MCF 10A (cell line): ENCODE measurements around the gene KPNA3. TPM values are rescaled to one million over a fixed set of nuclear protein-coding genes. Genes with fewer than 3 reads are reported as not detected.
A peak's percentile ranks its signal among the peaks of the same experiment; 100 is the strongest.

Experiments used
- BruUV-seq: library from RNA; stranded (reverse); fragments of 400-500 nt; replicated peaks from 2 replicates; lab custom pipeline; 2021; lab: Mats Ljungman, UMichigan
- CTCF ChIA-PET: fragments of 300-600 bp; sonication (Branson Sonifier 250); formaldehyde crosslinking; extraction: SDS; loops from one replicate; lab custom pipeline; 2021; ENCODE audit warnings: antibody characterized with exemption, inconsistent platforms; lab: Yijun Ruan, JAX
- POLR2A ChIA-PET: fragments of 300-600, 350-650 bp; sonication (Branson Sonifier 250); formaldehyde crosslinking; extraction: SDS; loops from one replicate; lab custom pipeline; 2020; ENCODE audit warnings: antibody characterized with exemption, inconsistent platforms; lab: Yijun Ruan, JAX
- DNase-seq: peaks from one replicate; pipeline ENCODE4 v3.0.0-alpha.2; 2018; ENCODE audit not compliant: unreplicated experiment
- H3K27ac Mint-ChIP-seq: one replicate; pipeline ENCODE4 v1.8.0; 2022; ENCODE audit warnings: mild to moderate bottlenecking, low read depth, mixed read lengths; ENCODE audit not compliant: unreplicated experiment
- H3K27me3 Mint-ChIP-seq: one replicate; pipeline ENCODE4 v1.8.0; 2022; ENCODE audit warnings: mixed read lengths; ENCODE audit not compliant: insufficient read depth, unreplicated experiment
- H3K36me3 Mint-ChIP-seq: one replicate; pipeline ENCODE4 v1.8.0; 2022; ENCODE audit warnings: mild to moderate bottlenecking, moderate library complexity, mixed read lengths; ENCODE audit not compliant: insufficient read depth, unreplicated experiment
- H3K4me1 Mint-ChIP-seq: one replicate; pipeline ENCODE4 v1.8.0; 2022; ENCODE audit warnings: mixed read lengths; ENCODE audit not compliant: insufficient read depth, unreplicated experiment
- H3K4me3 Mint-ChIP-seq: one replicate; pipeline ENCODE4 v1.8.0; 2022; ENCODE audit warnings: mild to moderate bottlenecking, moderate library complexity, mixed read lengths; ENCODE audit not compliant: unreplicated experiment
- H3K9me3 Mint-ChIP-seq: one replicate; pipeline ENCODE4 v1.8.0; 2022; ENCODE audit warnings: mixed read lengths; ENCODE audit not compliant: unreplicated experiment
- intact Hi-C: fragments of 100-400 bp; cut with micrococcal nuclease; formaldehyde crosslinking; loops from 2 replicates; pipeline ENCODE4 v1.14.1; 2022
- total RNA-seq: library from RNA; stranded (reverse); gene quantifications from 2 replicates; pipeline ENCODE4 v1.2.3, GENCODE V29; 2022
- TF ChIP-seq, protein P1 (sequence below): fragments of 200-600 bp; IDR thresholded peaks from one replicate; pipeline ENCODE4 v1.8.0; 2022; ENCODE audit warnings: antibody characterized with exemption, mild to moderate bottlenecking; ENCODE audit not compliant: unreplicated experiment

The KPNA3 gene
- total RNA-seq, 1 experiment from 2014 or later, result 40.6 TPM

DNA sequence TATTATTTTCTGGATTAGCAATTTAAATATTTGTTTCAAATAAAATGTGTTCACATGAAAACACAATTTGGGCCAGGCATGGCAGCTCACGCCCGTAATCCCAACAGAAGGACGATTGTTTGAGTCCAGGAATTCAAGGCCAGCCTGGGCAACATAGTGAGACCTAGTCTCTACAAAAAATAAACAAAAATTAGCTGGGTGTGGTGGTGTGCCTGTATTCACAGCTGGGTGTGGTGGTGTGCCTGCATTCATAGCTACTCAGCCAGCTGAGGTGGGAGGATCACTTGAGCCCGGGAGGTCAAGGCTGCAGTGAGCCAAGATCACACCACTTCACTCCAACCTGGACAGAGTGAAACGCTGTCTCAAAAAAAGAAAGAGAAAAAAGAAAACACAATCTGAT is 46.4 kb downstream of the KPNA3 start:
- no peaks in the 10 kb centered on the region for H3K27me3 Mint-ChIP-seq

DNA sequence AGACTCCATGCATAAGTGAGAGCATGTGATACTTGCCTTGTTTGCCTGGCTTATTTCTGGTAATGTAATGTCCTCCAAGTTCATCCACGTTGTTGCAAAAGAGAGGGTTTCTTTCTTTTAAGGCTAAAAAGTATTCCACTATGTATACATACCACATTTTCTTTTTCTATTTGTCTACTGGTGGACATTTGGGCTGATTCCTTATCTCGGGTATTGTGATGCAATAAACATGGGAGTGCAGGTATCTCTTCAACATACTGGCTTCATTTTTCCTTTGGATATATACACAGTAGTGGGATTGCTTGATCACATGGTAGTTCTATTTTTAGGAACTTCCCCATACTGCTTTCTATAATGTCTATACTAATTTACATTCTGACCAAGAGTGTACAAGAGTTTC is 51.6 kb downstream of the KPNA3 start:
- TF ChIP-seq, protein P1, sequence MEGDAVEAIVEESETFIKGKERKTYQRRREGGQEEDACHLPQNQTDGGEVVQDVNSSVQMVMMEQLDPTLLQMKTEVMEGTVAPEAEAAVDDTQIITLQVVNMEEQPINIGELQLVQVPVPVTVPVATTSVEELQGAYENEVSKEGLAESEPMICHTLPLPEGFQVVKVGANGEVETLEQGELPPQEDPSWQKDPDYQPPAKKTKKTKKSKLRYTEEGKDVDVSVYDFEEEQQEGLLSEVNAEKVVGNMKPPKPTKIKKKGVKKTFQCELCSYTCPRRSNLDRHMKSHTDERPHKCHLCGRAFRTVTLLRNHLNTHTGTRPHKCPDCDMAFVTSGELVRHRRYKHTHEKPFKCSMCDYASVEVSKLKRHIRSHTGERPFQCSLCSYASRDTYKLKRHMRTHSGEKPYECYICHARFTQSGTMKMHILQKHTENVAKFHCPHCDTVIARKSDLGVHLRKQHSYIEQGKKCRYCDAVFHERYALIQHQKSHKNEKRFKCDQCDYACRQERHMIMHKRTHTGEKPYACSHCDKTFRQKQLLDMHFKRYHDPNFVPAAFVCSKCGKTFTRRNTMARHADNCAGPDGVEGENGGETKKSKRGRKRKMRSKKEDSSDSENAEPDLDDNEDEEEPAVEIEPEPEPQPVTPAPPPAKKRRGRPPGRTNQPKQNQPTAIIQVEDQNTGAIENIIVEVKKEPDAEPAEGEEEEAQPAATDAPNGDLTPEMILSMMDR, result no peak
- ChIA-PET CTCF (interaction anchor here (0.7 kb wide), 1 partner anchor 68 kb away, joined by 3 read pairs; no protein-coding TSS in a partner anchor), POLR2A (no interaction called here)
- Mint-ChIP-seq H3K9me3 (no peaks in the 10 kb centered on the region), H3K4me1 (no peaks in the 10 kb centered on the region), H3K27me3 (no peaks in the 10 kb centered on the region), H3K36me3 (peaks cover 37% of the 10 kb centered on the region), H3K4me3 (no peak overlapping the region), H3K27ac (no peak overlapping the region)
- intact Hi-C loops, result no loop called here
- no TSS peak for BruUV-seq
- DNase-seq, result no peak

More for the DNA sequence above, 46.4 kb downstream of the KPNA3 start:
- DNase-seq, result no peak
- intact Hi-C loops, result no loop called here
- BruUV-seq, result no TSS peak
- POLR2A ChIA-PET, result interaction anchor here (1.2 kb wide), 1 partner anchor 13 kb away, joined by 3 read pairs; no protein-coding TSS in a partner anchor
- H3K9me3 Mint-ChIP-seq, result no peaks in the 10 kb centered on the region
- CTCF ChIA-PET, result interaction anchor here (0.6 to 1.6 kb wide), 2 partner anchors 30 to 44 kb away, joined by 4 to 5 read pairs; no protein-coding TSS in a partner anchor
- peaks cover 20% of the 10 kb centered on the region for H3K36me3 Mint-ChIP-seq
- H3K4me3 Mint-ChIP-seq, result no peak overlapping the region
- peaks cover 9% of the 10 kb centered on the region for H3K4me1 Mint-ChIP-seq
- TF ChIP-seq, protein P1, result no peak
- peak overlapping the region; percentile 51 for H3K27ac Mint-ChIP-seq

DNA sequence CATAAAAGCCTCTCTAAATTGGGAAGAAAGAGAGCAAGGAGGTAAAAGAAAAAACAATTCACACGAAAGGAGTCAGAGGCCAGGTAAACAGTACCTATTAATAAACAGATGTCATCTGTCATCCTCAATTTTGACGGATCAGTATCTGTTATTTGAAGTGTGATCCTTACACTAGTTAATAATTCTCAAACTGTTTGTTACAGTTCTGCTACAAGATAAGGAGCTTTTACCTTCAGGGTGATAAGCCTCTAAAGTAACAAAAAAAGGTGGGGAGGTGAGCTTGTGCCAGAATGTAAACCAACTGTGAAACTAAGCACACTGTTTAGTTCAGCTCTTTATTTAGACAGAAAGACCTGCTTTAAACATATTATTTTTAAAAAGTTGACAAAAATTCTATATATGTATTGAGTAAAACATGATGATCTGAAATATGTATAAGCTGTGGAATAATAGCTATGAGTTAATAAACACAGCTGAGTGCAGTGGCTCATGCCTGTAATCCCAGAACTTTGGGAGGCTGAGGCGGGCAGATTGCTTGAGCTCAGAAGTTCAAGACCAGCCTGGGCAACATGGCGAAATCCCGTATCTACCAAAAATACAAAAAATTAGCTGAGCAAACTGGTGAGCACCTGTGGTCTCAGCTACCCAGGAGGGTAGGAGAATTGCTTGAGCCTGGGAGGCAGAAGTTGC is 52.8 kb downstream of the KPNA3 start:
- POLR2A ChIA-PET, result interaction anchor here (0.6 to 1.2 kb wide), 4 partner anchors 48 to 111 kb away, joined by 3 read pairs; partner anchors contain the start of gene EBPL

More for the DNA sequence above, 52.8 kb downstream of the KPNA3 start:
- no peak for DNase-seq
- TF ChIP-seq, protein P1, result no peak
- Mint-ChIP-seq H3K36me3 (peaks cover 25% of the 10 kb centered on the region), H3K4me1 (no peaks in the 10 kb centered on the region), H3K27me3 (no peaks in the 10 kb centered on the region), H3K27ac (no peak overlapping the region), H3K9me3 (no peaks in the 10 kb centered on the region), H3K4me3 (no peak overlapping the region)
- intact Hi-C loops, result loop anchor here (10.0 kb wide), 1 partner anchor 55 kb away; the partner anchor contains the start of gene KPNA3
- CTCF ChIA-PET, result interaction anchor here (0.6 kb wide), 1 partner anchor 28 kb away, joined by 3 read pairs; no protein-coding TSS in a partner anchor
- BruUV-seq, result no TSS peak
